IPS-NIHi7 (cell line): ENCODE data around the gene TMTC2.
A peak's percentile ranks its signal among the peaks of the same experiment; 100 is the strongest.
"Not testable (repeated sequence)": the region's sequence is repeated elsewhere in the genome, so short reads cannot be mapped to it uniquely, and the experiment has no call there.

Source experiments
- DNase-seq: peaks from one replicate; pipeline ENCODE4 v3.0.0; 2012; ENCODE audit warnings: mixed read lengths; ENCODE audit errors: extremely low spot score

Gene TMTC2

GRCh38 chr12:82725741-82726140 is 39.0 kb downstream of the TMTC2 start:
- DNase-seq = no peak

GRCh38 chr12:82727886-82728285 is 41.2 kb downstream of the TMTC2 start:
- DNase-seq = no peak

GRCh38 chr12:82728710-82729109 is 42.0 kb downstream of the TMTC2 start:
- no peak for DNase-seq

GRCh38 chr12:82730953-82731459 is 44.3 kb downstream of the TMTC2 start:
- no peak for DNase-seq

- DNase-seq = peak; percentile 53
Observed at GRCh38 chr12:82740129-82741000, 53.7 kb downstream of the TMTC2 start.

GRCh38 chr12:82745063-82745674 is 58.5 kb downstream of the TMTC2 start:
- DNase-seq = no peak

- no peak for DNase-seq
Observed at GRCh38 chr12:82745807-82746206, 59.1 kb downstream of the TMTC2 start.

- no peak for DNase-seq
Observed at GRCh38 chr12:82746668-82747067, 60.0 kb downstream of the TMTC2 start.

GRCh38 chr12:82749015-82749414 is 62.3 kb downstream of the TMTC2 start:
- no peak for DNase-seq

GRCh38 chr12:82754856-82755255 is 68.2 kb downstream of the TMTC2 start:
- no peak for DNase-seq

GRCh38 chr12:82756303-82756702 is 69.6 kb downstream of the TMTC2 start:
- peak; percentile 34 for DNase-seq

- no peak for DNase-seq
Observed at GRCh38 chr12:82757059-82757458, 70.4 kb downstream of the TMTC2 start.

- no peak for DNase-seq
Observed at GRCh38 chr12:82757656-82758055, 71.0 kb downstream of the TMTC2 start.

- no peak for DNase-seq
Observed at GRCh38 chr12:82758749-82759330, 72.1 kb downstream of the TMTC2 start.

- no peak for DNase-seq
Observed at GRCh38 chr12:82760423-82760822, 73.7 kb downstream of the TMTC2 start.

GRCh38 chr12:82765206-82765605 is 78.5 kb downstream of the TMTC2 start:
- not testable (repeated sequence) for DNase-seq

GRCh38 chr12:82765971-82766705 is 79.4 kb downstream of the TMTC2 start:
- no peak for DNase-seq

GRCh38 chr12:82774666-82775065 is 88.0 kb downstream of the TMTC2 start:
- no peak for DNase-seq

GRCh38 chr12:82780517-82780916 is 93.8 kb downstream of the TMTC2 start:
- DNase-seq = no peak

- no peak for DNase-seq
Observed at GRCh38 chr12:82781309-82781997, 94.7 kb downstream of the TMTC2 start.

- DNase-seq = no peak
Observed at GRCh38 chr12:82783435-82783834, 96.7 kb downstream of the TMTC2 start.
